HG02840 (cell line): Measurements from ENCODE around the gene ACACB.

ENCODE experiments used
- ATAC-seq: cut with Tn5 transposase; IDR thresholded peaks from one replicate; pipeline ENCODE4 v1.9.1; 2021; ENCODE audit warnings: mild to moderate bottlenecking, moderate library complexity, moderate number of reproducible peaks; ENCODE audit not compliant: unreplicated experiment, low FRiP score

Gene ACACB

DNA sequence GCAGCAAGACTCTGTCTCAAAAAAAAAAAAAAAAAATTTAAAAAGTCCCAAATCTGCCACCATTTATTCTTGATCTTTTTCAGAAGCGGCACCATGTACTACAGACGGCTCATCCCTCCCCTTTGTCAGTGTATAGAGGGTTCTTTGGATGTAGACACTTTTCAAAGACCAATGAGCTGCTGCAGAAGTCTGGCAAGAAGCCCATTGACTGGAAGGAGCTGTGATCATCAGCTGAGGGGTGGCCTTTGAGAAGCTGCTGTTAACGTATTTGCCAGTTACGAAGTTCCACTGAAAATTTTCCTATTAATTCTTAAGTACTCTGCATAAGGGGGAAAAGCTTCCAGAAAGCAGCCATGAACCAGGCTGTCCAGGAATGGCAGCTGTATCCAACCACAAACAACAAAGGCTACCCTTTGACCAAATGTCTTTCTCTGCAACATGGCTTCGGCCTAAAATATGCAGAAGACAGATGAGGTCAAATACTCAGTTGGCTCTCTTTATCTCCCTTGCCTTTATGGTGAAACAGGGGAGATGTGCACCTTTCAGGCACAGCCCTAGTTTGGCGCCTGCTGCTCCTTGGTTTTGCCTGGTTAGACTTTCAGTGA is 6.5 kb upstream of the ACACB start:
- no peak for ATAC-seq

DNA sequence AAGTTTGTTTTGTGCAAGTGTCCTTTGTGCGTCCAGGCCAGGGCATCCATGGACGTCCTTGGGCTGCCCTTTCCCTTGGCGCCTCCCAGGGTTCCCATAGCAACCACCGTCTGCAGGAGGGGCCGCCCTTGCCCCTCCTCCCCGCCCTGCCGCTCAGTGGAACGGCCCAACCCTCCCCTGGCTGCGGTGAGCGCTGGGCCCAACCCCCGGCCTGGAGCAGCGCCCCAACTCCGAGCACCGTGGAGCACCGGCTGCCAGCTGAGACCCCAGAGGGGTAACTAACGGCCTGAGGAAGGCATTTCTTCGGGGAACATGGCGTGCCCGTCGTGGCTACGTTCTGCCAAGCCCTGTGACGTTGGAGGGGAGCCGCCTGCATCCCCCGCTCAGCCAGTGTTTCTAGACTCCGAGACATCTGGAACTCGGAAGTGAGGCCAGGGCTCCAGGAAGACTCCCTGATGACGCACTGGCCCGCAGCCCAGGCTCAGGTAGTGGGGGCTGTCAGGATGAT is 5.3 kb upstream of the ACACB start:
- no peak for ATAC-seq

GRCh38 chr12:109112720-109113465 is 3.5 kb upstream of the ACACB start:
- ATAC-seq: no peak

- no peak for ATAC-seq
These were observed 2.6 kb upstream of the ACACB start for GRCh38 chr12:109113661-109114321.

GRCh38 chr12:109114644-109115043 is 1.7 kb upstream of the ACACB start:
- no peak for ATAC-seq

DNA sequence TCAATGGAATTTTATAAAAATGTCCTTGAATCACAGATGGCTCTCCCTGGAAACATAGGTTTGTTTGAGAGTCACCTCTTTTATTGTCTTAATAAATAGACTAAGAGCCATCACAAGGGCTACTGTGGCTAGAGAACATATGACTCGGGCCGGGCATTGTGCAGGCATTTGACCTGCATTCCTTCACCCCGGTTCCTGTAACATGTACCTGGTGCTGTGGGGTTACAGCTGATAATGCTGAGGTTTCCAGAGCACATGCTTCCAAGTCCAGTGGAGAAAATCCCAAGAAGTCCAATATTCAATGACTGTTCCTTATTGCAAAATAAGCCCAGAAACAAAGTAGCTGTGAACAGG is 1.0 kb upstream of the ACACB start:
- no peak for ATAC-seq

- no peak for ATAC-seq
These were observed 193 bp downstream of the ACACB start for GRCh38 chr12:109116611-109116949.

DNA sequence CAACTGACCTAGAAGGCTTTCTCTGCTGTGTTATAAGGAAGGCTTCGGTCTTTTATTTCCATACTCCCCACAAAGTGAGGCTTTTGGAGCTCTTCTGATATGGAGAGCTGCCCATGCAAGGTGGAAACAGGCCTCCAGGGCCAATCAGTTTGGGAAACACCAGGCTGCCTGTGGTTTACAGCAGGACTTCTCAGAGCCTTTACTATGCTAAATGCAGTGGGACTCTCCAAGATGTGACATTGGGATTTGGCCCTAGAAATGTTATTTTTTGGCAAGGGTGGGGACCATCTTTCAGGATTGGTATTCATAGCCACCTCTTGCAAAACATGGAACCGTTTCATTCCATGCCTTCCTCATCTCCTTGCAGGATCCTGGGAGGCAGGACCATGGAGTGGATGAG is 3.7 kb downstream of the ACACB start:
- no peak for ATAC-seq

- ATAC-seq: no peak
These were observed 4.2 kb downstream of the ACACB start for GRCh38 chr12:109120557-109120956.

- no peak for ATAC-seq
These were observed 5.0 kb downstream of the ACACB start for GRCh38 chr12:109121346-109121880.

DNA sequence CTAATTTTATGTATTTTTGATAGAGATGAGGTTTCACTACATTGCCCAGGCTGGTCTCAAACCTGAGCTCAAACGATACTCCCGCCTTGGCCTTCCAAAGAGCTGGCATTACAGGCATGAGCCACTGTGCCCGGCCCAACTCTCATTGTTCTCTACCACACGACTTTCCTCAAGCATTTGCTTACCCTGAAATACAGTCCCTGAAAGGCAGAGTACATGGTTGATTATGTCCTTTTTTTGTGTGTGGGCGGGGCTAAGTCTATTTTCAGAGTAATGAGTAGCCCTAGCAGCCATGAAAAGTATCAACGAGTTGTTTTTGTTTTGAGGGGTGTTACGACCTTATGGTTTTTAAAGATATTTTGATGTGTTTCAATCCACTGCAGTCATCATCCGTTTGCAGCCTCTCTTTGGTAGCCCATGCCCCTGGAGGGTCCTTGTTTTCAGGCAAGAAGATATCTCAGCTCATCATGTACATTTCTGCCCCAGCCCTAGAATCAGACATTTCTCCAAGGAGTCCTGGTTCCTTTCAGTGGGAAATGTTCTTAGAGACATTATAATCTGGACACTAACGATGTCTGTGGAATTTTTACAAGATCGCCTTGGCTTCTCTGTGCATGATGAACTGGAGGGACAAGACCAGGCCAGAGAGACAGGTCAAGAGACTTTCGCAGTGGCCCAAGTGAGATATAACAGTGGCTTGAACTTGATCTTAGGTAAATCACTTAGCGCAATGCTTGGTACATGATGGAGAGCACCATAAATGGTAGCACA is 8.7 kb downstream of the ACACB start:
- no peak for ATAC-seq

- ATAC-seq: no peak
These were observed 9.4 kb downstream of the ACACB start for GRCh38 chr12:109125791-109126190.

DNA sequence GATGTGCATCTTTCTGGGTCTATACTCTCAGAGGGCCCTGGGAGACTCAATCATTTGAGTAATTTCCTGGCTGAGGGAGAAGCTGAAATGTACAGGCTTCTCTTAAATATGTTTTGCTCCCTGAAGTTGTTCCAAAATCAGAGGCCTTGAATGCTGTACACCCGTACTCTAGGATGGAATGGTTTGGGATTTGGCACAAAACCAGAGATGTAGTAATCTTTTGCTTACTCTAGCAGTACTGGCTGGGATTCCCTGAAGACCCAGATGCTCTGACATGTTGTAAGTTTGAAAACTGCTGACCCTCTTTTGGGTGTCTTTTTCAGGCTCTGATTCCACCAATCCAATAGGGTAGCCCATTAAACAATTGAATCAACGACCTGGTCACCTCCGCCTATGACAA is 10.4 kb downstream of the ACACB start:
- ATAC-seq: no peak

DNA sequence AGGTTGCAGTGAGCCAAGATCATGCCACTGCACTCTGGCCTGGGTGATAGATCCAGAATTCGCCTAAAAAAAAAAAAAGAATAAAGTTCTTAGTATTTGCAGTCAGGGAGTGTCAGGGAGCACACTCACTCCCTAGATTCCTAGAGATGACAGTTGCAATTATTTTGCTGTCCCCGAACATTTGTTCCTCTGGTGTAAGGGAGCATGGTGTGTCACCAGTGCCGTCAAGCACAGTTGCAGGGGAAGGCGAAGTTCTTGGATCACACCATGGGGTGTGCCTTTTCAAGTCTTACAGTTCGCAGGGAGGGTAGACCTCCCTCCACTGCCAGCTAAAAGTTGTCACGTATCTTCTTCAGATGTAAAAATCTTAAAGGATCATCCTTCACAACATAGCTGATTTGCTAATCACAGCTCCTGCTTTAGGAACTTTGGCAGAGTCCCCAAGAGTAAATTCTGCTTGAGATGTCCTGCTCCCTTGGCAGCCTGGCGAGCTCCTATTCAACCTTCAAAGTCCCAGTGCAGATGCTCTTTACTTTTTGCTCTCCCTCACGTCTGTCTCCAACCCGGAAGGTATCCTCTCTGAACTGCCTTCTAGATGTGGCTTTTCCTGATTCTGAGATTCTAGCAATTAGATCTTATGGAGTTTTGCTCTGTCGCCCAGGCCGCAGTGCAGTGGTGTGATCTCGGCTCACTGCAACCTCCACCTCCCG is 11.3 kb downstream of the ACACB start:
- no peak for ATAC-seq

DNA sequence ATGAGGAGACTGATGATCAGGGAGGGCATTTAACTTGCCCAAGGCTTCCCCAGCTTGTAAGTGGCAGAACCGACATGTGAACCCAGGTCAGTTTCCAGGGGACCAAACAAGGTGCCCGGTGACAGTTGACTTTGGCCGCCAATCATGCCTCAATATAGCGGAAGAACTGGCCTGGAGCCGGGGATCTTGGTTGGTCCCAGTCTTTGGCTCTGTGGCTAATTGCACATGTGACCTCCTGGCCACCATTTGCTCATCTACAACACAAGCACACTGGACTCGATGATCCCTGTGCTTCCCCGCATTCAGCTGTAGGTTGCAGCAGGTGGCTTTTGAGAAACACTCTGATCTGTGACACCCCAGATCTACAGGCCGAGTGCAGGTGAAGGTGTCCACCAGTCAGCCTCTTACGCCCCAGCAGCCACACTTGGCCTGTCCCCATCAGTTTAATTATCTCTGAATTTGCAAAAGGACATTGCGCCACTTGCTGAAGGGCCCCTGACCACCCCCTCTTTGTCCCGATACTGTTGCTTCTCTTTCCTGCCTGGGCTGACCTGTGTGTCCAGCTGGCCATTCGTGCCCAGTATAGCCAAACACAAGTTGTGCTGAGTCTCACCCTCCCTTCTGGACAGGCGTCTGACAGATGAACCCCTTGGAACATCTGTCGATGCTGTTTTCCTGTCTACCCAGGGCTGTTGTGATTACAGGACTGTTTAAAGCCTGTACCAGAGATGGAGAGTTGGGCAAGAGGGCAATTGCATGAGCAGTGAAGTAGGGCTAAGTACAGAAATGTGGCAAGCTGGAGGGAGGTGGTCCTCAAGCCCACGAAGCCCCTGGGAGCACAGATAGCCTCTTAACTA is 14.1 kb downstream of the ACACB start:
- ATAC-seq: no peak

DNA sequence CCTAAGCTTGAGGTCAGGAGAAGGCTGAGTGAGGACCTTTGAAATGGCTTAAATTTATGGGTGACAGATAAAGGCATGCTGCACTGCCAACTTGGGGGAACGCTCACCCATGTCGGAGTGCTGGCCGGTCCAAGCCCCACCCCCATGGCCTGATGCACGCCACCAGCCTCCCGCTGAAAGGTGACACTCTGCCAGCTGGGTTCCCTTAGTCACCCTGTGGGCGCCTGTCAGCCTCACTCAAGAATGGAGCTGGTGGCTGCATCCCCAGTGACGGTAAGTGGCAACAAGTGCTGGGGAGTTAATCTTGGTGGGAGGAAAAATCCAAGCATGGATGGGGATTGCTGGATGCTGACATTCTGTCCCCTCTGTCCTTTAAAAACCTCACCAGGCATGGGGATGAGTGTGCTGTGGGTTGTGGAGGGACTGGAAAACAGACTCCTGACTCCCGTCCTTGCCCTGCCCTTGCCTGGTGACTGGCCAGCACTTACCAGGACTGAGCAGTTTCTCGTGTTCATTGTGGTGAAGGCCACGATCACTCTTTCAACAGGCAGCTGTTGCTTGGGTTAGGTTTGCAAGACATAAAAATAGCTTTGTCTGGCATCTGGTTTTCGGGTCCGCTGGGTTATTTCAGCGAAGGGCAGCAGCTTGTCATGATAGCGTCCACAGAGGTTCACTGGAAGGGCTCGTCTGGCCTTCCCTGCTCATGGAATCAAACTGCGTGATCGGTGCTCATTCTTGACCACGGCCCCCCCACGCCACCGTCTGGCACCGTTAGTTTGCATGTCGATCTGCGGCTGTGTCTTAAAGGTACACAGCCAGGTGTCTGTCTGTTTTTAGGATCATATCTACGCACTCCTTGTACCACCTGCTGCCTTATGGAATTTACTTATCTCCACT is 15.0 kb downstream of the ACACB start:
- ATAC-seq: no peak

GRCh38 chr12:109134186-109134917 is 18.0 kb downstream of the ACACB start:
- no peak for ATAC-seq

- no peak for ATAC-seq
These were observed 20.7 kb downstream of the ACACB start for GRCh38 chr12:109137055-109137454.
